Measurements from ENCODE around the gene ADAP1. TPM values are rescaled to one million over a fixed set of nuclear protein-coding genes. Genes with fewer than 3 reads are reported as not detected.

Gene ADAP1
- total and polyA plus RNA-seq, 2 of the 13 experiments (the other 11 are each of a cell fraction or from before 2014, with no cell fraction given), result 10.5 to 24.6 TPM

DNA sequence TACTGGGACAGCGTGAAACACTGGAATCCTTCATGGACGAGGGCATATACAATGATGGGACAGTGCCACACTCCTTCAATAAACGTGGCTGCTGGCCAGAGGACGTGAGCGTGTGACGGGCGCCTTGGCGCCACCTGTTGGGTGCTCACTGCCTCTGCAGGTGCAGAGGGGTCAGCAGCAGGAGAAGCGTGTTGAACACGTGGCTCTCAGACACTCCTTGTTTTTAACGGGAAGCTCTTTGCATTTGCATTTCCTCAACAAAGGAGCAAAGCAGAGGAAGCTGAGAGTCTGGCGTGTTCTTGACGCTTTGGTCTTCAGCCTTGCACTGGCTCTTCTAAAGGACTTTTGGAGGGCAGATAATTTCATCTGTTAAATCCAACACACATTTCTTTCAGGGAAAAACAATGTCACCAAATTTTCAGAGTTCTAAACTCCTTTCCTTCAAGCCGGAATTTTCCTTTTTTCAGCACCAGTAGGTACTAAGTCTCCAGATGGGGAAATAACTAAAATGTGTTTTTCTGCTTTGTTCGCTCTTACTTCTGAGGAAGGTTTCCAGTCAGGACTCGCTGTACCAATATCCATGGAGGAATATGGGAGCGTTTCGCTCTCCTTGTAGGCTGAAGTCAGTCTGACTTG, 81.0 kb downstream of the ADAP1 start (continued):
- TF ChIP-seq, protein P1, sequence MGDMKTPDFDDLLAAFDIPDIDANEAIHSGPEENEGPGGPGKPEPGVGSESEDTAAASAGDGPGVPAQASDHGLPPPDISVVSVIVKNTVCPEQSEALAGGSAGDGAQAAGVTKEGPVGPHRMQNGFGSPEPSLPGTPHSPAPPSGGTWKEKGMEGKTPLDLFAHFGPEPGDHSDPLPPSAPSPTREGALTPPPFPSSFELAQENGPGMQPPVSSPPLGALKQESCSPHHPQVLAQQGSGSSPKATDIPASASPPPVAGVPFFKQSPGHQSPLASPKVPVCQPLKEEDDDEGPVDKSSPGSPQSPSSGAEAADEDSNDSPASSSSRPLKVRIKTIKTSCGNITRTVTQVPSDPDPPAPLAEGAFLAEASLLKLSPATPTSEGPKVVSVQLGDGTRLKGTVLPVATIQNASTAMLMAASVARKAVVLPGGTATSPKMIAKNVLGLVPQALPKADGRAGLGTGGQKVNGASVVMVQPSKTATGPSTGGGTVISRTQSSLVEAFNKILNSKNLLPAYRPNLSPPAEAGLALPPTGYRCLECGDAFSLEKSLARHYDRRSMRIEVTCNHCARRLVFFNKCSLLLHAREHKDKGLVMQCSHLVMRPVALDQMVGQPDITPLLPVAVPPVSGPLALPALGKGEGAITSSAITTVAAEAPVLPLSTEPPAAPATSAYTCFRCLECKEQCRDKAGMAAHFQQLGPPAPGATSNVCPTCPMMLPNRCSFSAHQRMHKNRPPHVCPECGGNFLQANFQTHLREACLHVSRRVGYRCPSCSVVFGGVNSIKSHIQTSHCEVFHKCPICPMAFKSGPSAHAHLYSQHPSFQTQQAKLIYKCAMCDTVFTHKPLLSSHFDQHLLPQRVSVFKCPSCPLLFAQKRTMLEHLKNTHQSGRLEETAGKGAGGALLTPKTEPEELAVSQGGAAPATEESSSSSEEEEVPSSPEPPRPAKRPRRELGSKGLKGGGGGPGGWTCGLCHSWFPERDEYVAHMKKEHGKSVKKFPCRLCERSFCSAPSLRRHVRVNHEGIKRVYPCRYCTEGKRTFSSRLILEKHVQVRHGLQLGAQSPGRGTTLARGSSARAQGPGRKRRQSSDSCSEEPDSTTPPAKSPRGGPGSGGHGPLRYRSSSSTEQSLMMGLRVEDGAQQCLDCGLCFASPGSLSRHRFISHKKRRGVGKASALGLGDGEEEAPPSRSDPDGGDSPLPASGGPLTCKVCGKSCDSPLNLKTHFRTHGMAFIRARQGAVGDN (CRISPR knock-in tag; IDR thresholded peaks at IDR 0.05), result peak; percentile 99
- TF ChIP-seq ELF3 (CRISPR knock-in tag; IDR thresholded peaks at IDR 0.05) (peak; percentile 95), ZBTB42 (CRISPR knock-in tag; IDR thresholded peaks at IDR 0.05) (0 out of 2 replicates have a peak, but pooled peaks have one; percentile 44), ZNF629 (CRISPR knock-in tag; conservative IDR thresholded peaks at IDR 0.05) (peak; percentile 33), SRY (CRISPR knock-in tag; IDR thresholded peaks at IDR 0.05) (peak; percentile 94), NR2F6 (IDR thresholded peaks at IDR 0.05) (no peak), NR2F6 (CRISPR knock-in tag; IDR thresholded peaks at IDR 0.05) (peak; percentile 84), HOXA5 (CRISPR knock-in tag; IDR thresholded peaks at IDR 0.05) (peak; percentile 96), ZNF775 (CRISPR knock-in tag; IDR thresholded peaks at IDR 0.05; ENCODE audit: borderline replicate concordance) (no peak), ZMYM3 (CRISPR knock-in tag; IDR thresholded peaks at IDR 0.05) (no peak), ZFP36L1 (CRISPR knock-in tag; IDR thresholded peaks at IDR 0.05) (peak; percentile 99), CC2D1A (CRISPR knock-in tag; IDR thresholded peaks at IDR 0.05) (0 out of 2 replicates have a peak, but pooled peaks have one; percentile 30), ZNF749 (CRISPR knock-in tag; IDR thresholded peaks at IDR 0.05; ENCODE audit: borderline replicate concordance) (peak; percentile 93; the same call in 1 of the 2 replicates), ZNF724P (CRISPR knock-in tag; IDR thresholded peaks at IDR 0.05; ENCODE audit: borderline replicate concordance) (0 out of 2 replicates have a peak, but pooled peaks have one; percentile 59), ZNF737 (CRISPR knock-in tag; IDR thresholded peaks at IDR 0.05; ENCODE audit: borderline replicate concordance) (no peak), NFE2L1 (CRISPR knock-in tag; IDR thresholded peaks at IDR 0.05; ENCODE audit: borderline replicate concordance) (no peak), ZNF143 (CRISPR knock-in tag; IDR thresholded peaks at IDR 0.05) (peak; percentile 61), THYN1 (CRISPR knock-in tag; IDR thresholded peaks at IDR 0.05; ENCODE audit: borderline replicate concordance, low read depth) (no peak), FOXO1 (CRISPR knock-in tag; IDR thresholded peaks at IDR 0.05) (peak; percentile 80), ZNF558 (CRISPR knock-in tag; IDR thresholded peaks at IDR 0.05; ENCODE audit: borderline replicate concordance) (peak; percentile 61; the same call in 1 of the 2 replicates)
- TF ChIP-seq, protein P2, sequence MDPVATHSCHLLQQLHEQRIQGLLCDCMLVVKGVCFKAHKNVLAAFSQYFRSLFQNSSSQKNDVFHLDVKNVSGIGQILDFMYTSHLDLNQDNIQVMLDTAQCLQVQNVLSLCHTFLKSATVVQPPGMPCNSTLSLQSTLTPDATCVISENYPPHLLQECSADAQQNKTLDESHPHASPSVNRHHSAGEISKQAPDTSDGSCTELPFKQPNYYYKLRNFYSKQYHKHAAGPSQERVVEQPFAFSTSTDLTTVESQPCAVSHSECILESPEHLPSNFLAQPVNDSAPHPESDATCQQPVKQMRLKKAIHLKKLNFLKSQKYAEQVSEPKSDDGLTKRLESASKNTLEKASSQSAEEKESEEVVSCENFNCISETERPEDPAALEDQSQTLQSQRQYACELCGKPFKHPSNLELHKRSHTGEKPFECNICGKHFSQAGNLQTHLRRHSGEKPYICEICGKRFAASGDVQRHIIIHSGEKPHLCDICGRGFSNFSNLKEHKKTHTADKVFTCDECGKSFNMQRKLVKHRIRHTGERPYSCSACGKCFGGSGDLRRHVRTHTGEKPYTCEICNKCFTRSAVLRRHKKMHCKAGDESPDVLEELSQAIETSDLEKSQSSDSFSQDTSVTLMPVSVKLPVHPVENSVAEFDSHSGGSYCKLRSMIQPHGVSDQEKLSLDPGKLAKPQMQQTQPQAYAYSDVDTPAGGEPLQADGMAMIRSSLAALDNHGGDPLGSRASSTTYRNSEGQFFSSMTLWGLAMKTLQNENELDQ (CRISPR knock-in tag; IDR thresholded peaks at IDR 0.05; ENCODE audit: borderline replicate concordance), result 0 out of 2 replicates have a peak, but pooled peaks have one; percentile 33
- TF ChIP-seq, protein P3, sequence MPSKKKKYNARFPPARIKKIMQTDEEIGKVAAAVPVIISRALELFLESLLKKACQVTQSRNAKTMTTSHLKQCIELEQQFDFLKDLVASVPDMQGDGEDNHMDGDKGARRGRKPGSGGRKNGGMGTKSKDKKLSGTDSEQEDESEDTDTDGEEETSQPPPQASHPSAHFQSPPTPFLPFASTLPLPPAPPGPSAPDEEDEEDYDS (CRISPR knock-in tag; IDR thresholded peaks at IDR 0.05), result peak; percentile 73; the same call in 1 of the 2 replicates
- TF ChIP-seq, protein P4, sequence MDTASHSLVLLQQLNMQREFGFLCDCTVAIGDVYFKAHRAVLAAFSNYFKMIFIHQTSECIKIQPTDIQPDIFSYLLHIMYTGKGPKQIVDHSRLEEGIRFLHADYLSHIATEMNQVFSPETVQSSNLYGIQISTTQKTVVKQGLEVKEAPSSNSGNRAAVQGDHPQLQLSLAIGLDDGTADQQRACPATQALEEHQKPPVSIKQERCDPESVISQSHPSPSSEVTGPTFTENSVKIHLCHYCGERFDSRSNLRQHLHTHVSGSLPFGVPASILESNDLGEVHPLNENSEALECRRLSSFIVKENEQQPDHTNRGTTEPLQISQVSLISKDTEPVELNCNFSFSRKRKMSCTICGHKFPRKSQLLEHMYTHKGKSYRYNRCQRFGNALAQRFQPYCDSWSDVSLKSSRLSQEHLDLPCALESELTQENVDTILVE (CRISPR knock-in tag; IDR thresholded peaks at IDR 0.05), result peak; percentile 85
